ENCODE data around the gene ZNF221.

DNA sequence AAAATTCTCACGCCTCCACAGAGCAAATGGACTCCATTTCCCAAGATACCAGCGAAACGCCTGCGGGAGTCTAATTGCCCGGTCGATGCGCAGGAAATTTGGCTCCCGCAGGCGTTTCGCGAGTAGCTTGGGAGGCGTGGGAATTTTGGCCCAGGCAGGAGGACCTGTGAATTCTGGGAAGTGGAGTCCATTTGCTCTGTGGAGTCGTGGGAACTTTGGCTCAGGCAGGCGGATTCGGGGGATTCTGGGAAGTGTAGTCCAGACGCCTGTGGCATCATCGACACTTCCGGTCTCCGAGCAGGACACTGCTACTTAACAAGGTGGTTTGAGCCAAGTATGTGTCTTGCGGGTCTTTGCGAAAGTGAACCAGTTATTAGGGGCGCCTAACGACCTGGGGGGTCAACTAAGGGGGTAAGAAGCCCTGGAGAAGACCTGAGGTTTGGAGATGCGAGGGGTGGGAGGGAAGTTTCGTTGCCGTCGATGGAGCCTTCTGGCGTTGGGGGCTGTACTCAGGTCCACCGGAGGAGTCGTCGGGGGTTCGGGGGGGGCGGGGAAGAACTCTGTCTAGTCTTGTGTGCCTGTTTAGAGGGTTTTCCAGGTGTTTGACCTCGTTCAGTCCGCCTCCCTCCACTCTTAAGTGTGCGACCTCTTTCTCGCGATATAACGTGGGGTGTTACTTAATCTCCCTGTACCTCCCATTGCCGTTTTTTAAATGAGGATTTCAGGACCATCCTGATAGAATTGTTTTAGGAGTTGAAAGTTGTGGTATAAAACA lies 33.1 kb downstream of the ZNF221 start, which contains the start of gene ZNF155:
- TF ChIP-seq, protein P1, sequence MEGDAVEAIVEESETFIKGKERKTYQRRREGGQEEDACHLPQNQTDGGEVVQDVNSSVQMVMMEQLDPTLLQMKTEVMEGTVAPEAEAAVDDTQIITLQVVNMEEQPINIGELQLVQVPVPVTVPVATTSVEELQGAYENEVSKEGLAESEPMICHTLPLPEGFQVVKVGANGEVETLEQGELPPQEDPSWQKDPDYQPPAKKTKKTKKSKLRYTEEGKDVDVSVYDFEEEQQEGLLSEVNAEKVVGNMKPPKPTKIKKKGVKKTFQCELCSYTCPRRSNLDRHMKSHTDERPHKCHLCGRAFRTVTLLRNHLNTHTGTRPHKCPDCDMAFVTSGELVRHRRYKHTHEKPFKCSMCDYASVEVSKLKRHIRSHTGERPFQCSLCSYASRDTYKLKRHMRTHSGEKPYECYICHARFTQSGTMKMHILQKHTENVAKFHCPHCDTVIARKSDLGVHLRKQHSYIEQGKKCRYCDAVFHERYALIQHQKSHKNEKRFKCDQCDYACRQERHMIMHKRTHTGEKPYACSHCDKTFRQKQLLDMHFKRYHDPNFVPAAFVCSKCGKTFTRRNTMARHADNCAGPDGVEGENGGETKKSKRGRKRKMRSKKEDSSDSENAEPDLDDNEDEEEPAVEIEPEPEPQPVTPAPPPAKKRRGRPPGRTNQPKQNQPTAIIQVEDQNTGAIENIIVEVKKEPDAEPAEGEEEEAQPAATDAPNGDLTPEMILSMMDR (IDR thresholded peaks at IDR 0.05) = no peak
- TF ChIP-seq POLR2A (IDR thresholded peaks at IDR 0.05) = peak in 1 of 2 donors; percentile 26

All from thyroid gland (tissue), 4 donors.